ENCODE results near the gene GIGYF2. TPM values are rescaled to one million over a fixed set of nuclear protein-coding genes. Genes with fewer than 3 reads are reported as not detected.

Gene GIGYF2, protein sequence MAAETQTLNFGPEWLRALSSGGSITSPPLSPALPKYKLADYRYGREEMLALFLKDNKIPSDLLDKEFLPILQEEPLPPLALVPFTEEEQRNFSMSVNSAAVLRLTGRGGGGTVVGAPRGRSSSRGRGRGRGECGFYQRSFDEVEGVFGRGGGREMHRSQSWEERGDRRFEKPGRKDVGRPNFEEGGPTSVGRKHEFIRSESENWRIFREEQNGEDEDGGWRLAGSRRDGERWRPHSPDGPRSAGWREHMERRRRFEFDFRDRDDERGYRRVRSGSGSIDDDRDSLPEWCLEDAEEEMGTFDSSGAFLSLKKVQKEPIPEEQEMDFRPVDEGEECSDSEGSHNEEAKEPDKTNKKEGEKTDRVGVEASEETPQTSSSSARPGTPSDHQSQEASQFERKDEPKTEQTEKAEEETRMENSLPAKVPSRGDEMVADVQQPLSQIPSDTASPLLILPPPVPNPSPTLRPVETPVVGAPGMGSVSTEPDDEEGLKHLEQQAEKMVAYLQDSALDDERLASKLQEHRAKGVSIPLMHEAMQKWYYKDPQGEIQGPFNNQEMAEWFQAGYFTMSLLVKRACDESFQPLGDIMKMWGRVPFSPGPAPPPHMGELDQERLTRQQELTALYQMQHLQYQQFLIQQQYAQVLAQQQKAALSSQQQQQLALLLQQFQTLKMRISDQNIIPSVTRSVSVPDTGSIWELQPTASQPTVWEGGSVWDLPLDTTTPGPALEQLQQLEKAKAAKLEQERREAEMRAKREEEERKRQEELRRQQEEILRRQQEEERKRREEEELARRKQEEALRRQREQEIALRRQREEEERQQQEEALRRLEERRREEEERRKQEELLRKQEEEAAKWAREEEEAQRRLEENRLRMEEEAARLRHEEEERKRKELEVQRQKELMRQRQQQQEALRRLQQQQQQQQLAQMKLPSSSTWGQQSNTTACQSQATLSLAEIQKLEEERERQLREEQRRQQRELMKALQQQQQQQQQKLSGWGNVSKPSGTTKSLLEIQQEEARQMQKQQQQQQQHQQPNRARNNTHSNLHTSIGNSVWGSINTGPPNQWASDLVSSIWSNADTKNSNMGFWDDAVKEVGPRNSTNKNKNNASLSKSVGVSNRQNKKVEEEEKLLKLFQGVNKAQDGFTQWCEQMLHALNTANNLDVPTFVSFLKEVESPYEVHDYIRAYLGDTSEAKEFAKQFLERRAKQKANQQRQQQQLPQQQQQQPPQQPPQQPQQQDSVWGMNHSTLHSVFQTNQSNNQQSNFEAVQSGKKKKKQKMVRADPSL (N-terminal part only)
- 10 to 100 TPM; 61.6 to 66.2 (median 62.1) TPM for polyA plus RNA-seq (ENCODE audit: insufficient read length in 3 of 3)
- long read RNA-seq, donor 1, partial matches to known transcripts = 0 of 2 reads
- long read RNA-seq, donor 1, other reads (novel, unspliced or antisense) = 0 of 2 reads
- long read RNA-seq, donor 2, full-length matches to known transcripts = 3 of 8 reads
- long read RNA-seq, donor 2, partial matches to known transcripts = 5 of 8 reads
- long read RNA-seq, donor 2, other reads (novel, unspliced or antisense) = 0 of 8 reads
- long read RNA-seq, donor 3 = 0 reads
- long read RNA-seq, donor 4, full-length matches to known transcripts = 2 of 2 reads
- long read RNA-seq, donor 4, partial matches to known transcripts = 0 of 2 reads
- long read RNA-seq, donor 4, other reads (novel, unspliced or antisense) = 0 of 2 reads
- long read RNA-seq, donor 5 = 0 reads
- long read RNA-seq, donor 6, partial matches to known transcripts = 5 of 6 reads
- long read RNA-seq, donor 6, other reads (novel, unspliced or antisense) = 0 of 6 reads
- long read RNA-seq, donor 7, partial matches to known transcripts = 15 of 15 reads
- long read RNA-seq, donor 7, other reads (novel, unspliced or antisense) = 0 of 15 reads
- long read RNA-seq, donor 8, partial matches to known transcripts = 0 of 3 reads
- long read RNA-seq, donor 8, other reads (novel, unspliced or antisense) = 0 of 3 reads
- long read RNA-seq, donor 9 = 0 reads
- long read RNA-seq, donor 10, partial matches to known transcripts = 0 of 1 reads
- long read RNA-seq, donor 10, other reads (novel, unspliced or antisense) = 0 of 1 reads
- long read RNA-seq, donor 11, full-length matches to known transcripts = 2 of 2 reads
- long read RNA-seq, donor 11, partial matches to known transcripts = 0 of 2 reads
- long read RNA-seq, donor 11, other reads (novel, unspliced or antisense) = 0 of 2 reads
- long read RNA-seq, donor 12, full-length matches to known transcripts = 2 of 2 reads
- long read RNA-seq, donor 12, partial matches to known transcripts = 0 of 2 reads
- long read RNA-seq, donor 12, other reads (novel, unspliced or antisense) = 0 of 2 reads
- long read RNA-seq, donor 13, partial matches to known transcripts = 19 of 23 reads
- long read RNA-seq, donor 13, other reads (novel, unspliced or antisense) = 0 of 23 reads
- long read RNA-seq, donor 14 = 0 reads
- long read RNA-seq, donor 15 = 0 reads
- long read RNA-seq, donor 16, full-length matches to known transcripts = 2 of 30 reads
- long read RNA-seq, donor 16, partial matches to known transcripts = 28 of 30 reads
- long read RNA-seq, donor 16, other reads (novel, unspliced or antisense) = 0 of 30 reads

DNA sequence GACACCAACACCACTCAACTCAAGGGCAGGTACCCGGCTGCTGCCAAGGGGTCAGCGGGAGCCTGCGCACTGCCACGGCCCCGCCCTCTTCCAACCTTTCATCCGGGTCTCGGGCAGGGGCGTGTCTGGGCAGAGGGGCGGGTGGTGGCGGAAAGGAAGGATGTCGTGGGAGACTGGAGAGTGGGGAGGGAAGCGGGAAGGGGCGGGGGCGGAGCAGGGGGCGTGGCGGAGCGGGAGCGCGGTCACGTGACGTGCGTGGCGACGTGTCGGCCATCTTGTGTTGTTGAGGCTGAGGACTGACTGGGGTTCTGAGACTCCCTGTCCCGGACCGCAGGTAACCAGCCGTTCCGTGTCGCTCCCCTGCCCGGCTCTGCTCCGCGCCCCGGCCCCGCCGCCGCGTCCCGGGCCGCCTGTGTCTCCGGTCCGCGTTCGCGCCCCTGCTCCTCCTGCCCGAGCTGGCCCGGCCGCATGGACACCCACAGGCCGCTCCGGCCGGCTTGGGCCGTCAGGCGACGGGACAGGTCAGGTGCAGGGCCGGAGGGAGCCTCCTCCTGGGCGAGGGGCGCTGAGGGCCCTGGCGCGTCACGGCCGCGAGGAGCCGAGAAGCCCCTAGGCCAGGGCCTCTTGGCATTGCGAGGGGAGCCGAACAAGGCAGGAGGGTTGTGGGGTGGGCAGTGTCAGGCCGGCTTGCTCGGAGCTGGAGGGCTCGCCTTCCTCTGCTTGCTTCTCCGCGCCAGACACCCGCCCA is at the start of gene GIGYF2:
Gene GIGYF2, plus strand, starts transcription at position 273 of the 748 bp plus-strand sequence. CDS start 37,867 bp downstream, outside the sequence.
- peak; percentile 82 to 95 (median 94) for DNase-seq (ENCODE audit: extremely low read depth in 1 of 11, low read depth in 9 of 11, low spot score in 4 of 11)

GRCh38 chr2:232649033-232649432 is 48.1 kb upstream of the GIGYF2 start:
- DNase-seq (ENCODE audit: extremely low read depth in 1 of 11, low read depth in 9 of 11, low spot score in 4 of 11) = no peak

DNA sequence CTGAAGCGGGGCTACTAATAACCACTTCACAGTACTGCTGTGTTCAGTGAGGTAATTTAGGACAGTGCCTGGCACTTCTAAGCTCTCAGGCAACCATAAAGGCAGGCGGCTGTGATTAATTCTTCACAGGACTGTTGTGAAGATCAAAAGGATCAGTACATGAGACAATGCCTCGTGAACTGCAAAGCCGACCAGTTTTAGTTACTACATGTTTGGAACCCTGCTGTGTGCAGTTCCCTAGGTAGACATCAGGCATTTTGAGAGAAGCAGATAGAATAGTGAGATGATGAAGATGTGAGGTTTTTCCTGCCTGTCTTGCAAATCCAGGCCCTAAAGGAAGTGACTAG is 44.7 kb upstream of the GIGYF2 start:
- no peak for DNase-seq (ENCODE audit: extremely low read depth in 1 of 11, low read depth in 9 of 11, low spot score in 4 of 11)

GRCh38 chr2:232653441-232653840 is 43.7 kb upstream of the GIGYF2 start:
- DNase-seq (ENCODE audit: extremely low read depth in 1 of 11, low read depth in 9 of 11, low spot score in 4 of 11) = no peak

DNA sequence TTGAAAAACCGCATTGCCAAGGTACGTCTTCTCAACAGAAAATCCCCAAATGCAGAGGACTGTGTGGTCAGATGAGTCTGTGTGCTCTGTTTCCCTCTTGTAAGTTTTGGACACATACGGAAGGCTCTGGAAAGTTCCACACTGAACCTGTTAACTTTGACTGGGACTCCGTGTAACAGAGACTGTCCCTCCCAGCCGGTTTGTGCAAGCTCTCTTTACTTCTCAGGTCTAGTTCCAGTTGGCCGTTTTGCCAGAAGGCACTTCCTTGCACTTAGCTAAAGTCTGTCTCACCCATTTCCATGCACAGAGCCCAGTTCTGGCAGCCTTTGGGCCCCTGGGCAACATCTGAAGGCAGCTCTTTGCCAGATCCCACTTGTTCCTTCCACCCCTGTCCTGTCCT is 41.7 kb upstream of the GIGYF2 start:
- no peak for DNase-seq (ENCODE audit: extremely low read depth in 1 of 11, low read depth in 9 of 11, low spot score in 4 of 11)

GRCh38 chr2:232658217-232658785 is 38.8 kb upstream of the GIGYF2 start:
- no peak for DNase-seq (ENCODE audit: extremely low read depth in 1 of 11, low read depth in 9 of 11, low spot score in 4 of 11)

DNA sequence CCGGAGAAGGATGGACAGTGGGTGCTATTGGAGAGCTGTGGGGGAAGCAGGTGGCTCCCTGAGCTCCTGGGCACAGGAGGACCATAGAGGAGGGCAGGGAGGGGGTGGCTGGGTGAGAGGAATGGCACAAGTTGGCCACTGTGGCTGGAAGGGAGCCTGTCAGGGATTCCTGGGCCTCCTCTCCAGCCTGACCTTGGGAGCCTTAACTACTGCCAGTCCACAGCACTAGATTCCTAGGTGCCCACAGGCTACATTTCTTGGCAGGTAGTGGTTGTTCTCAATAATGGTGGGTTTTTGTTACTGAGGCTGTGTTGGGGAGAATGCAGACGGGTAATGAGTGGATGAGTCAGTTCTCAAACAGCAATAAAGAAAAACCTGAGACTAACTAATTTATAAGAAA is 37.8 kb upstream of the GIGYF2 start:
- no peak for DNase-seq (ENCODE audit: extremely low read depth in 1 of 11, low read depth in 9 of 11, low spot score in 4 of 11)

DNA sequence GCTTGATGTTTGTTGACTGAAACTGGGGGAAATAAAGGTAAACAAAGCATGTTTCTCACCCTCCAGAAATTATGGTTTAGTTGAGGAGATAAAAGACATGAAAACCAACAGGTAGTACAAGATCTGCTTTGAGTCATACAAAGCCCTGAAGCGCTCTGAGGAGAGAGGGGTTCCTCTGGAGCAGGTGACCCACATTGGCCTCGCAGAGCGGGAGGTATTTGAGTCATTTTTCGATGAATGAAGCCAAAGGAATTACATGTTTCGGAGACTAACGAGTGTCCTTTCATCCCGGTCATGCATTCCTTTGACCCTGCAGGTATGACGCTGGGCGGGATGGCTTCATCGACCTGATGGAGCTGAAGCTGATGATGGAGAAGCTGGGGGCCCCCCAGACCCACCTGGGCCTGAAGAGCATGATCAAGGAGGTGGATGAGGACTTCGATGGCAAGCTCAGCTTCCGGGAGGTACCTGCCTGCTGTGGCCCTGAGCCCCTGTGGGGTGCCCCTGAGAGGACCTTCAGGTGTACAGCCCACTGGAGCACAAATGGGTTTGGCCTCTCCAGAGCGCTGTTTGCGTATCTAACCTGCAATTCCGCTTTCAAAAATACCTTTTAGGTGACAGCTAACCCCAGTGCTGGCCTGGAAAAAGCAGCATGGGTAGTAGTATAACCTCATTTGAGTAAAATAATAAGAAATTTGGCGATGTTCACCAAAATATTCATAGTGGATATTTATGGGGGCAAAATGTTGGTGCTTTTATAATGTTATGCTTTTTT is 34.5 kb upstream of the GIGYF2 start:
- DNase-seq (ENCODE audit: extremely low read depth in 1 of 11, low read depth in 9 of 11, low spot score in 4 of 11) = no peak

DNA sequence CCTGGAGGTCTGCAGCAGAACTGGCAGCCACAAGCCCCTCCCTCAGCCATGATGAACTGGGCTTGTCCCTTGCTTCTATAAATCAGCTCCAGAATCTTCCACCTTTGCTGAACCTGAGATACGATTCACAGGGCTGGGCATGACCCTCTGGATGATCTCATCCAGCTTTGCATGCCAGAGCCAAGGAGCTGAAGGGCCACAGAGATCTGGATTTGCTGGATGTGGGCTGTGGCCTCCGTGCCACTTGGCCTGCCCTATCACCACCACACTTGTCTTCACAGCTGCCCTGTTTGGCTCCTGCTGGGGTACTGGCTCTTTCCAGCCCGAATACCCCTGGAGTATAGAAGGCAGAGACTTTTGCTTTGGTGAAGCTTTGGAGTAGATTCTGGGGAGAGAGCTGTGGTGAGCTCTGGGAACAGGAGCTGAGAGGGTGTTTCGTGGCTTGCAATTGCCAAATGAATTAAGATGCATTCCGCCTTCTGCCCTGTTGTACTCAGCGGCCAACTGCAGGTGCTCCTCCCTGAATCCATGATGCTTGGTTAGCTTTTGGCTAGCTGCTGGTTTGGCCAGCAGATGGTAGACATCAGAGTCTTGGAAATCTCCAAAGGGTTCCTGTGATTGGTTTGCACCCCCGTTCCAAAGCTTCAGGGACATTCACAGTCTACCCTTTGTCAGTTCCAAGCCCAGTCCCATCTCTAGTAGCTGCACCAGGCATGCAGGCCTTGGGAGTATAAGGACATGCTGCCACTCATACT is 30.9 kb upstream of the GIGYF2 start:
- DNase-seq (ENCODE audit: extremely low read depth in 1 of 11, low read depth in 9 of 11, low spot score in 4 of 11) = no peak

DNA sequence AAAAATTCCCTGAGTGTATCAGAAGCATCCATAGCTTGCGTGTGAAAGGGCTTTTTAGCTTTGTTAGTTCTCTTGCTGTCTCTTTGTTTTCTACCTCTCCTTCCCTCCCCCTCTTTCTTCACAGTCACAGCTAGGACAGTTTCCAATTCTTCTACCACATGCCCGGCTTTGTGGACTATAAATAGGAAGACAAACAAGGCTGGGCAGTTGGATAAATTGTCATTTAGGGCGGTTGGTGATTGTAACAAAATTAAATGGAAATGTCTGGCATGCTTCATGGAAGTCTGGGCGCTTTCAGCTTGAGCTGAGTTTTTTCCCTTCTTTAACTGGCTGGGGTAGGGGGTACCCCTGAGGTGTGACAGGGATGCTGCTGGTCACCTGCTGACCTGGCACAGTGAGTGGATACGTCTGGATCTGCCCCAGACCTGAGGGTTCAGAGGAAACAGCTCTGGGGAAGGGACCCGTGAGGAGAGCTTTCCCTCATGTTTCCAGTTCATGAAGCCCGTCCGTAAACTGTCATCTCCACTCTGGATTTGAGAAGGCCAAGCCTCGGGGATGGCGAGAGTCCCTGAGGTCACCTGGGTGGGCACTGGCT is 29.0 kb upstream of the GIGYF2 start:
- DNase-seq (ENCODE audit: extremely low read depth in 1 of 11, low read depth in 9 of 11, low spot score in 4 of 11) = no peak

- DNase-seq (ENCODE audit: extremely low read depth in 1 of 11, low read depth in 9 of 11, low spot score in 4 of 11) = peak in 1 of 11 donors; percentile 7
Observed at GRCh38 chr2:232668805-232669444, 28.2 kb upstream of the GIGYF2 start.

DNA sequence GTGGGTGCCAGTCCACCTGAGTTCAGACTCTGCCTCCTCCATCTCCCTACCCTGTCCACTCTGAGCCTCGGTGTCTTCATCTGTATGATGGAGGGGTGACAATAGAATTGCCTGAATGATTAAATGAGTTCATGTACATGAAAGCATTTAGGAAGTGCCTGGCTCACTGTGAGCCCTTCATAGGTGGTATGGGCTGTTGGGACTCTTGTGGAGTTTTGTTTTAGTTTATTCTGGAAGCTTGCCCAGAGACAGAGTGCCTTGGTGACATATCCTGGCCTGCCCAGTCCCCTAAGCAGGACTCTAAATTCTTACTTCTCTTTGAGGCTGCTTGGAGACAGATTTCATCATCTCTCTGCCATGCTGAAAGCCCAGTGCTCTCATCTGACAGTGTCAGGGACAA is 24.5 kb upstream of the GIGYF2 start:
- DNase-seq (ENCODE audit: extremely low read depth in 1 of 11, low read depth in 9 of 11, low spot score in 4 of 11) = no peak

- no peak for DNase-seq (ENCODE audit: extremely low read depth in 1 of 11, low read depth in 9 of 11, low spot score in 4 of 11)
Observed at GRCh38 chr2:232674491-232674890, 22.6 kb upstream of the GIGYF2 start.

DNA sequence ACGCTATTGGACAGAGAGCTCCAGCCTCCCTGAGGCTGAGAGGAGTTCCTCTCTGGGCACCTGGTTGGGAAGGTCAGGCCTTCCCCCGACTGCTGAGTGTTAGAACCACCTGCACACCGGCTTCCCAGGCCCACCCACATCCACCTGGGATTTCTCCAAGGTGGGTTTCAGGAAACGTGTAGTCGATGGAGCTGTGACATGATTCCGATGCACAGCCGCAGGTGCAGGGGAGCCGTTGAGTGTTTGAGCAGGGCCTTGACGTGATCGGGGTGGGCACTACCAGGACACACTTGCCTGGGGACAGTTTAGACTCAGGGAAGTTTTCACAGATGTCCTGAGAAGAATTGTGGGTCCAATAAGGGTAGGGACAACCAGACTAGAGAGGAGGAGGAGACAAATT is 21.8 kb upstream of the GIGYF2 start:
- no peak for DNase-seq (ENCODE audit: extremely low read depth in 1 of 11, low read depth in 9 of 11, low spot score in 4 of 11)
